Measurements from ENCODE around the gene TTLL11.

- TF ChIP-seq POLR2A (IDR thresholded peaks at IDR 0.05) = no peak
- no peak for TF ChIP-seq CTCF (IDR thresholded peaks at IDR 0.05)
Observed at GRCh38 chr9:121860213-121860612, 232.9 kb downstream of the TTLL11 start.

Data from right lobe of liver (tissue), 4 donors.